ENCODE results near the gene PARD3B. TPM values are rescaled to one million over a fixed set of nuclear protein-coding genes. Genes with fewer than 3 reads are reported as not detected.

Gene PARD3B
- total RNA-seq, 2 donors from 2014 or later: 0.52 TPM; not detected in 1

DNA sequence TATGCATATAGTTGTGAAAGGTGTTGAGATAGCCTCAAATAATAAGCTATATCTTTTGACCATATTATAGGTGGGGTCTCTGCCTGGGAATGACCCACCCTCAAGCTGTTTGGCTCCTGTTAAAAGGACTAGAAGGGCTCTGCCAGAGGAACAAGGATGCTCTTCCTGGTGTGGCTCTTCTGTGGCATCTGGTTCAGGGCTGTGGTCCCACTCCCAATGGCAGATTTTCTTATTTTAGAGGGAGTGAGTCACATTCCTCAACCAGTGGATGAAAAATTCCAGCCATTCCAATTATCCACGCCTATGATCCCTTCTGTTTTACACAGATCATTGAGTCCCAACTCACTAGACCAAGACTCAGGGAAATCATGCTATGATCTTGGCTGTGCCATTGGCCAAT is 119.9 kb downstream of the PARD3B start:
- Mint-ChIP-seq H3K9me3 (peaks cover 3% of the 10 kb centered on the region), H3K36me3 (no peaks in the 10 kb centered on the region), H3K27me3 (peaks cover 0 to 2% of the 10 kb centered on the region in 2 donors), H3K27ac (no peak overlapping the region), H3K4me3 (no peak overlapping the region), H3K4me1 (ENCODE audit: low read depth in 2 of 2) (no peaks in the 10 kb centered on the region)
- no peak for ATAC-seq
- no peak for DNase-seq (ENCODE audit: low spot score)

DNA sequence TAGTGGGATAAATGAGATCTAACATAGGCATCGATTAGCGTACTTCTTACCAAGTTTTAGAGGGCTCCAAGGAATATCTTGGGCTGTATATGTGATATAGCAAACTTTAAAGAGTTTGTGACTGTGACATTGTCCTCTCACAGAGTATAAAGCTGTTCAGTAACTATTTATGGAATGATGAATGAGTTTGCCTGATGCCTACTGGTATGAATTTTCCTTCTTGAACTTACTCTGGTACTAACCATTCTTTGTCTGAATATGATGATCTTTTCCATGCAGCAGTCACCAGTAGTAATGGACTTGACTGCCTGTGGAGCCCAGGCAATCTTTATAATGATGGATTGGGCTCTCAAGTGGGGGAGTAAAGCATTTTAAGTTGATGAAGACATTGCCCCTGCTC is 120.5 kb downstream of the PARD3B start:
- H3K36me3 Mint-ChIP-seq: no peaks in the 10 kb centered on the region
- no peak overlapping the region for H3K4me3 Mint-ChIP-seq
- no peak for ATAC-seq
- peaks cover 3% of the 10 kb centered on the region for H3K9me3 Mint-ChIP-seq
- no peak for DNase-seq (ENCODE audit: low spot score)
- no peak overlapping the region for H3K27ac Mint-ChIP-seq
- no peaks in the 10 kb centered on the region for H3K4me1 Mint-ChIP-seq (ENCODE audit: low read depth in 2 of 2)
- peaks cover 0 to 2% of the 10 kb centered on the region in 2 donors for H3K27me3 Mint-ChIP-seq

DNA sequence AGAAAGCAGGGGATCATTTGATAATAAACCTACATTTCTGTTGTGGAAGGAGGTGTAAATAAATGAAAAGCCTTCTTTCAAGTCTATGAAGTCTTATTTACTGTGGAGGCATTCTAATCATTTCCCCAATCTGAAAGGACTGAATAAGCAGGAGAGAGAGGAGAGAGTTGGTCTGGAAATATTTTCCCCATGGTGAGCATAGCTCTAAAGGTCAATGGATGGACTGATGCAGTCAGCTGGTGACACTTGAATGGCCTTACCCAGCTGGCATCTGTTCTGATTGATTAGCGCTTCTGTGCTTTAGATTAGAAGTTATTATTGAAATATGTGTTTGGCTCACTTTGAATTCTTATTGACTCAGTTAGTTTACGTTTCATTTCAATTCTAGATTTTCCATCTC is 122.7 kb downstream of the PARD3B start:
- H3K4me1 Mint-ChIP-seq (ENCODE audit: low read depth in 2 of 2): no peaks in the 10 kb centered on the region
- H3K36me3 Mint-ChIP-seq: no peaks in the 10 kb centered on the region
- DNase-seq (ENCODE audit: low spot score) (no peak), ATAC-seq (no peak)
- no peak overlapping the region for H3K27ac Mint-ChIP-seq
- peaks cover 0 to 2% of the 10 kb centered on the region in 2 donors for H3K27me3 Mint-ChIP-seq
- H3K4me3 Mint-ChIP-seq: no peak overlapping the region
- H3K9me3 Mint-ChIP-seq: peaks cover 3% of the 10 kb centered on the region

DNA sequence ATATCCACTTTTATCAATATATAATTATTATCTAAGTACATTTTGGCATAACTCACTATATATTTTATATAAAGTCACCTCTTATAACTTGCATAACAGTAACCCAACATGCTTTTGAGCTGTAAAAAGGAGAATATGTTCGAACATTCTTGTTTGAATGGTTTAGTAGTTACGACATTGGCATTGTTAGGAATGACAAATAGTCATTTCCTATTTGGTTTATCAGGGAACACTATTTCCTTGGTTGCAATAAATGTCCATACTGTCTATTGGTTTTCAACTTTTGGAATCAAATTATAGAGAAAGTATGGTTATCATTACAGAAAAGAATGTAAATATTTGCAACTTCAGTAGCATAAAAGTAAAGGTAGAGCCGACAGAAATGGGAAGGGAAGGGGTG is 124.1 kb downstream of the PARD3B start:
- no peak for DNase-seq (ENCODE audit: low spot score)
- no peak overlapping the region for H3K4me3 Mint-ChIP-seq
- peaks cover 3% of the 10 kb centered on the region for H3K9me3 Mint-ChIP-seq
- H3K27ac Mint-ChIP-seq: no peak overlapping the region
- H3K27me3 Mint-ChIP-seq: peaks cover 0 to 2% of the 10 kb centered on the region in 2 donors
- no peaks in the 10 kb centered on the region for H3K4me1 Mint-ChIP-seq (ENCODE audit: low read depth in 2 of 2)
- no peaks in the 10 kb centered on the region for H3K36me3 Mint-ChIP-seq
- ATAC-seq: no peak

DNA sequence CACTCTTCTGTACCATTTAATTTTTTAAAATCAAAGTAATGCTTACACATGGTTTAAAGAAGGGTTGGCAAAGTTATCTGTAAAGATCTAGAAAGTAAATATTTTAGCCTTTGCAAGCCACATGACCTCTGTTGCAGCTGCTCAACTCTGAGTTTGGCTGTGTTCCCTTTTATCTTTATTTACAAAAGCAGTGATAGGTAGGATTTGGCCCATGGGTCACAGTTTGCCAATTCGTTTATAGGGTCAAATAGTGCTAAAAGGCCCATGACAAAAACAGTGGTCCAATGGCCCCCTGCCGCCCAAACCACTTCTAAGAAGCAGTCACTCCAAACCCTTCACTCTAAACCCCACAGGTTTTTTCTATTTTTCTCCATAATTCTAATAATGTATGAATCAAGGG is 124.8 kb downstream of the PARD3B start:
- H3K4me3 Mint-ChIP-seq: no peak overlapping the region
- DNase-seq (ENCODE audit: low spot score) (no peak), ATAC-seq (no peak)
- no peaks in the 10 kb centered on the region for H3K36me3 Mint-ChIP-seq
- H3K9me3 Mint-ChIP-seq: peaks cover 3% of the 10 kb centered on the region
- no peak overlapping the region for H3K27ac Mint-ChIP-seq
- peaks cover 0 to 2% of the 10 kb centered on the region in 2 donors for H3K27me3 Mint-ChIP-seq
- H3K4me1 Mint-ChIP-seq (ENCODE audit: low read depth in 2 of 2): no peaks in the 10 kb centered on the region

DNA sequence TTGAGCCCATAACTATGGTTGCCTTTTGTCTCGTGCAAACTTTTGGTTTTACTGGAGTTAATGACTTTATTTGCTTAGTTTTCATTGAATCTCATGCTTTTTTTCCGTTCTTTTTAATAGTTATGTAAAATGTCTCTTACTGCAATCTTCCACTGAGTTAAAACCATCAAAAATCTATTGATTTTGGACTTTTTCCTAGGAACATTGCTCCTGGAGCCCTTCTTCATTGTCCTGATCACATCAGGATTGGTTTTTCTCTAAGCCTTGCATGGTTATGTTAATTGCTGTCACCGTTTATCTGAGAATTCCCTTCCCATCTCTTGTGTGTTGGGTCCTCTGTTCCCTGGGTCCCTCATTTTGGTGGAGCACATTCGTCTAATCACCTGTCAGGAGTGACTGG is 125.5 kb downstream of the PARD3B start:
- Mint-ChIP-seq H3K4me1 (ENCODE audit: low read depth in 2 of 2) (no peaks in the 10 kb centered on the region), H3K36me3 (no peaks in the 10 kb centered on the region)
- DNase-seq (ENCODE audit: low spot score): no peak

DNA sequence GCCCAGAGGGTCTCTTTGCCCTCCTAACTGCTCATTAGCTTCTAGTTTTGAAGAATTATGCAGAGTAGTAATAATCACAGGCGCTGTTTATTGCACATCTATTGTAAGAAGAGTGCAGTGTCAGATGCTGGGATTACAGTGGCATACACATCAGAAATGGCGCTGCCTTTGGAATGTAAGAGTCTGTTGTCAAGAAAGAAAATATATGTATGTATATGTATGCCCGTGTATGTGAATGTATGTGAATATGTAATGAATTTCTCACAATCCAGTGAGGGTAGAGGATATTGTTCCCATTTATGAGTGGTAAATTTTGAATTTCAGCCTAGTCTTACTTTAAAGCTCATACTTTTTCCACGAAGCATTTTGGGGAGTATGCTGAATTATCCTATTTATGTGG is 127.5 kb downstream of the PARD3B start:
- H3K36me3 Mint-ChIP-seq: no peaks in the 10 kb centered on the region
- H3K27me3 Mint-ChIP-seq: peaks cover 0 to 2% of the 10 kb centered on the region in 2 donors
- no peak overlapping the region for H3K4me3 Mint-ChIP-seq
- no peak overlapping the region for H3K27ac Mint-ChIP-seq
- H3K9me3 Mint-ChIP-seq: peaks cover 3% of the 10 kb centered on the region
- H3K4me1 Mint-ChIP-seq (ENCODE audit: low read depth in 2 of 2): no peaks in the 10 kb centered on the region
- no peak for DNase-seq (ENCODE audit: low spot score)
- ATAC-seq: no peak

More for the DNA sequence above, 125.5 kb downstream of the PARD3B start:
- ATAC-seq: no peak
- H3K27me3 Mint-ChIP-seq: peaks cover 0 to 2% of the 10 kb centered on the region in 2 donors
- no peak overlapping the region for H3K27ac Mint-ChIP-seq
- no peak overlapping the region for H3K4me3 Mint-ChIP-seq
- H3K9me3 Mint-ChIP-seq: peaks cover 3% of the 10 kb centered on the region

DNA sequence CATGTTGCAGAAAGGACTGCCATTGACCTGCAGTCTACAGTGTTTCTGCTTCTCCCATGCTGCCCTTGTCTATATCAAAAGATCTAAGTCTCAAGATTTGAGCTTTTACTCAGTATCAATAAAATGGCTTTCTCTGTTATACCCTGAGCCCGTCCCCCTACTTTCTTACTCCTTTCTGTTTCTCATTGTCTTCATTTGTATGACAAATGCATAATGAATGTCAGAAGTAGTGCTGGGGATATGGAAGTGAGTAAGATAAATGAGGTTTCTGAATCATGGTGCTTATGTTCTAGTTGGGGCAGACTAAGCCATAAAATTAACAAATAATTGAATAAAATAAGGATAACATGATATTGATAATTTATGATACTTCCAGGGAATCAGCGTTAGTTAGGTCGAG is 128.6 kb downstream of the PARD3B start:
- Mint-ChIP-seq H3K36me3 (no peaks in the 10 kb centered on the region), H3K4me1 (ENCODE audit: low read depth in 2 of 2) (no peaks in the 10 kb centered on the region), H3K27ac (no peak overlapping the region), H3K4me3 (no peak overlapping the region), H3K27me3 (no peaks in the 10 kb centered on the region), H3K9me3 (no peaks in the 10 kb centered on the region)
- ATAC-seq: no peak
- no peak for DNase-seq (ENCODE audit: low spot score)

DNA sequence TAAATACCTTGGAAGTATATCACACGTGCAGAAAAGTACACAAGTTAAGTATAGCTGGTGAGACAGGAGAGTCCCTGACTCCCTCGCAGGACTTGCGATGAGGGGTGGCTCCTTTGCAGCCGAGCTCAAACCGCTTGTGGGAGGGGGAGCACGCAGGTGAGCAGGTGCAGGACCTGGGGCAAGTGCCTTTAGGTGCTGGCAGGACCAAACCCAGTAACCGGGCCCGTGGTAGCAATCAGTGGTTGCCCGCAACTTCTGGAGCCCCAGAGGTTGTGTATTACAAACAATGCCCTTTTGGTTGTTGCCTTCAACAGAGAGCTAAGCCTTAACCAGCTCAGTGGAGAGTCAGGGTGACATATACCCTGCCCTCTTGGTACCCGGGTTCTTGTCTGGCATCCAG is 132.8 kb downstream of the PARD3B start:
- H3K27ac Mint-ChIP-seq: no peak overlapping the region
- no peaks in the 10 kb centered on the region for H3K36me3 Mint-ChIP-seq
- no peak for DNase-seq (ENCODE audit: low spot score)
- no peak overlapping the region for H3K4me3 Mint-ChIP-seq
- no peaks in the 10 kb centered on the region for H3K27me3 Mint-ChIP-seq
- no peaks in the 10 kb centered on the region for H3K4me1 Mint-ChIP-seq (ENCODE audit: low read depth in 2 of 2)
- no peak for ATAC-seq
- no peaks in the 10 kb centered on the region for H3K9me3 Mint-ChIP-seq

DNA sequence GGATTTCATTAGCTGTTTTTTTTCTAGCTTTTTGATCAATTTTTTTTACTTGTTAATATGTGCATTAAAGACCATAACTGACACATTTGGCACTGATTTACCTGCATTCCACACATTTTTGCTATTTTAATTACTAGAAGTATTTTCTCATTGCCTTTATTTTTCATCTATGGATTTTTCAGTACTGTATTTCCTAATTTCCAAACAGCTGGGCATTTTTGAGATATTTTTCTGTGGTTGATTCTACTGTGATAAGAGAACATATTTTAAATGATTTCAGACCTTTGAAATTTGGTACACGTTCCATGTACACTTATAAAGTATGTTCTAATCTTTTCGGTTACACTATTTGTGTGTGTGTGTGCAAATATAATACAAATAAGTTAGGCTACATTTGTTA is 135.3 kb downstream of the PARD3B start:
- H3K27ac Mint-ChIP-seq: no peak overlapping the region
- ATAC-seq (no peak), DNase-seq (ENCODE audit: low spot score) (no peak)
- no peaks in the 10 kb centered on the region for H3K9me3 Mint-ChIP-seq
- H3K4me3 Mint-ChIP-seq: no peak overlapping the region
- no peaks in the 10 kb centered on the region for H3K4me1 Mint-ChIP-seq (ENCODE audit: low read depth in 2 of 2)
- H3K27me3 Mint-ChIP-seq: no peaks in the 10 kb centered on the region
- no peaks in the 10 kb centered on the region for H3K36me3 Mint-ChIP-seq

DNA sequence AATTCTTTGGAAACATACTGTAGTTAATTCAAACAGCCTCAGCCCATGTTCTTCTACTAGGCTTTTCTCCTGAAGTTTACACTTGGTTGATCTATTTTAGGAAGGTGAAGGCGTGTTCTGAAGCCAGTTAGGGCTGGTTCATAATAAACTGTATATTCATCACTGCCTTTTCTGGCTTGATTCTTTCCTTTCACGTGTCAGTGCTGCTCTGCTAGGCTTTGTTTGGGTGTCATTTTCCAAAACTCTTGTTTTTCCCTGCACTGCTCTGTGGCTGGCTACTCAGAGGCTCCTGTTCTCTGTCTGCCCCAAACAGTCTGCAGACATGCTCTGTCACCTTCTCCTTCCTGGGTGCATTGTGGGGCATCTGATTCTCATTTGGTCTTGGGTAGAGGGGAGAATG is 136.1 kb downstream of the PARD3B start:
- ATAC-seq (no peak), DNase-seq (ENCODE audit: low spot score) (no peak)
- Mint-ChIP-seq H3K36me3 (no peaks in the 10 kb centered on the region), H3K4me3 (no peak overlapping the region), H3K4me1 (ENCODE audit: low read depth in 2 of 2) (no peaks in the 10 kb centered on the region), H3K27ac (no peak overlapping the region), H3K27me3 (no peaks in the 10 kb centered on the region), H3K9me3 (no peaks in the 10 kb centered on the region)

DNA sequence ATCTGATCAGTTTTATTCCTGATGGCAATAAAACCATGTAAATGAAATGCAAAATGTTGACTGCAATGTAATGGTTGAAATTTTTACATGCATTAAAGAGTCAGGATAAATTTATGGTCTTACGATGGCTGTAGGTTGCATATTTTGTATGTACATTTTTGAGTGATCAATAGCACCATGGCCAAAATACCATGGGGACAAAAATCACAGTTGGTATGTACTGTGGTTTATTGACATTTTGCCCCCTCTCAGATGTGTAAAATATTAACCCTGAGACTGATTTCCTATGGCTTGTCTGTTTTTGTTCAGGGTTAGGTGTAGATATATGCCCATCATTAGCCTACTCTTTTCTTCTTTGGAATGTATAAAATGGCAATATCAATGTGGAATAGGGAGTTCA is 138.1 kb downstream of the PARD3B start:
- Mint-ChIP-seq H3K27me3 (no peaks in the 10 kb centered on the region), H3K9me3 (no peaks in the 10 kb centered on the region), H3K27ac (no peak overlapping the region), H3K36me3 (no peaks in the 10 kb centered on the region), H3K4me3 (no peak overlapping the region), H3K4me1 (ENCODE audit: low read depth in 2 of 2) (no peaks in the 10 kb centered on the region)
- ATAC-seq (no peak), DNase-seq (ENCODE audit: low spot score) (no peak)

DNA sequence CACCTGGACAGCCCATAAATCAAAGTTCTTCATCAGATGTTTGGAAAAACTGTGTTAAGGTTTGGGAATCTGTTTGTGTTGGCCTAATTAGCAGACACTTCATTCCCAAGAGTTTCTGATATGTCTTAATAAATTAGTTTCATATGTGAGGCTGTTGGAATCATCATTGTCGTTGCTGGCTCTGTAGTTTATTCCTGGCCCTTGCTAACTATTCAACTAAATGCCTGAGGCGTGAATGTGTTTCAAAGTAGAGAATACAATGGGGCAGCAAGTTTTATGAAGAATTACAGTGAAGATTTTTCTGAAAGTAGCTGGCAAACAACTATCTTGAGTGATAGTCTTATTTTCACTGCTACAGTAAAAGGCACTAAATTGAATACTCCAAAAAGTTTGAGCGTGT is 141.1 kb downstream of the PARD3B start:
- Mint-ChIP-seq H3K9me3 (no peaks in the 10 kb centered on the region), H3K27me3 (no peaks in the 10 kb centered on the region), H3K4me1 (ENCODE audit: low read depth in 2 of 2) (no peaks in the 10 kb centered on the region), H3K36me3 (no peaks in the 10 kb centered on the region), H3K27ac (no peak overlapping the region), H3K4me3 (no peak overlapping the region)
- no peak for ATAC-seq
- DNase-seq (ENCODE audit: low spot score): no peak

DNA sequence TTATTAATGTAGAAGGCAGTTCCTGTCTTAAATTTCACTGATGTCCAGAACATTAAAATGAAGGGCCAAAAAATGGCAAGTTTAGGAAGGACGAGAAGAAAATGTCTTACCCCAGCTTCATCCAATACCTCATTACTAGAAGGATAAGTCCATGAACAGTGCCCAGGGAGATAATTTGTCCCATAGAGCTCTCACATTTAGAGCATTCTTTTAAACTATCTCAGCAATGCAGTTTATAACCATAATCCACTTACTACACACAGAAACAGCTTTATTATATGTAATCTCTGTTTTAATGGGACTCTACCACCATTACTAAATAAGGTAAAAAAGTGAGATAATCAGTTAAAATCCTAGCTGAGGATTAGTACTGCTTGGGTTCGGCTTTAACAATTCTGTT is 142.5 kb downstream of the PARD3B start:
- no peak overlapping the region for H3K27ac Mint-ChIP-seq
- no peaks in the 10 kb centered on the region for H3K36me3 Mint-ChIP-seq
- H3K4me1 Mint-ChIP-seq (ENCODE audit: low read depth in 2 of 2): no peaks in the 10 kb centered on the region
- no peak for DNase-seq (ENCODE audit: low spot score)
- H3K27me3 Mint-ChIP-seq: no peaks in the 10 kb centered on the region
- H3K9me3 Mint-ChIP-seq: no peaks in the 10 kb centered on the region
- H3K4me3 Mint-ChIP-seq: no peak overlapping the region
- ATAC-seq: no peak

DNA sequence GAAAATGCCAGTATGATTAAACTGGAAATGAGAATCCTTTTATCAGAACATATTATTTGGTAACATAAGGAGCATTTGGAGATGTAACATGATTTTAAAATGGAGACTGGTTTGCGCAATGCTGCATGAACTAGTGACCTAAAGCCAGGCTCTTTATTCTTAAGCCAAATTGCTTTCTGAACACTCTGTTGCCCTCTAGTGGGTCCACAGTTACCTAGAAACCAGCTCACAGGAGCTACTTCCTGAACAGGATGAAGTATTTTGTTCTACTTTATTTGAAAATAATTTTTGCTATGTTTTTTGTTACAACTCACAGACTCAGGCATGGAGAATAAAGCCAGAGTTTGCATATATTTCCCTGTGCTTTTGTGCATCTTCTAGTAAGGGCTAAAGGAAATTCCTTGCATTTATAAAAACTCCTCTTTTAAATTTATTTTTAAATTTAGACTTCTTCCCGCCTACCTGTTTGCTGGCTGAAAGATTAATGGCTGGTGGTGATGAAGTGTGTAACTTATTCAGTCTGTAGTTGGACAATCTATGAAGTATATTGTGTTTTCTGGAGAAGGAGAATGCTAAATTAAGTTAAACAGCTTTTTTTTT is 146.7 kb downstream of the PARD3B start:
- Mint-ChIP-seq H3K4me1 (ENCODE audit: low read depth in 2 of 2) (no peaks in the 10 kb centered on the region), H3K27me3 (no peaks in the 10 kb centered on the region), H3K27ac (no peak overlapping the region), H3K4me3 (no peak overlapping the region), H3K9me3 (no peaks in the 10 kb centered on the region), H3K36me3 (no peaks in the 10 kb centered on the region)
- DNase-seq (ENCODE audit: low spot score) (no peak), ATAC-seq (no peak)

All from natural killer cell treated with Interleukin-12 subunit alpha and Interleukin-12 subunit beta and Interleukin-15 and Interleukin-18, amount 100 ng/mL, for 72 hours (primary cell).